Measurements from ENCODE around the gene KIF1A.
"Not testable (repeated sequence)": the region's sequence is repeated elsewhere in the genome, so short reads cannot be mapped to it uniquely, and the experiment has no call there.

Gene KIF1A

DNA sequence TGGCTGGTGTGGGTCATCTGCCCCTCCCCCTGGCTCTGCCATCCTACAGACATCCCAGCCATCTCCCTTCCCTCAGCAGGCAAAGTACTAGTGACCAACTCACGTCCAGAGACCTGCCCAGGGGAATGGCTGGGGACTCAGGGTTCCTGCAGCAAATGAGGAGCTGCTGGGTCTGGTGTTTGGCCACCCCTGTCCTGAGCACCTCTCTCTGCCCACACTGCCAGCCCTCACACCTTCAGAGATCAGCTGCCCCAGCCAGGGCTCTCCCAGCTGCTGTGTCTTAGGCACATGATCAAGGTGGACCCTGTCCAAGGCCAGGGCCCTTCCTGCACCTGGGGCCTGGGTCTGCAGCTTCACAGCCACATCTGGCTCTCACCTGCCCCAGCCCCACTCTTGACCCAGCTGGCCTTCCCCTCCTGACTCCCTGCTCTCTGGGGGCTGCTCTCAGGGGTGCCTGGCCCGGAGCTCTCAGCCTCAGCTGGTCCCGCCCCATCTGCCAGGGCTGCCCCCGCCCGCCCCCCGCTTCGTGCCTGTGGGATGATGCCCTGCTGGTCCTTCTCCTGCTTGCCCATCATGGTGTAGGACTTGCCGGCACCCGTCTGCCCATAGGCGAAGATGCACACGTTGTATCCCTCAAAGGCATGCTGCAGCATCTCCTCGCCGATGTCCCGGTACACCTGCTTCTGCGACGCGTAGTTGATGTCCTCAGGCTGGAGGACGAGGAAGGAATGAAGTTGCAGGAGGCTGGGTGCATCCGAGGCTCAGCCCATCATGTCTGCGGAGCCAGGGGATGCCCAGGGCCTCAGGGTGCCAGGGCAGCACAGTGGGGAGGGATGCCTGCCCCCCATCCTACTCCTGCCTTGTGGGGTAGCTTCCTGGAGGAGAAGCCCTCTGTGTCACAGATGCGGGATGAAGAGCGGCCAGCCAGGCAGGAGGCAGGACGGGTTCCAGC, 32.2 kb downstream of the KIF1A start:
- DNase-seq (ENCODE audit: low read depth in 2 of 3, low spot score in 1 of 3), result no peak

- no peak for DNase-seq (ENCODE audit: low read depth in 2 of 3, low spot score in 1 of 3)
Observed at GRCh38 chr2:240786871-240787311, 33.1 kb downstream of the KIF1A start.

GRCh38 chr2:240786355-240786841, 33.6 kb downstream of the KIF1A start:
- no peak for DNase-seq (ENCODE audit: low read depth in 2 of 3, low spot score in 1 of 3)

GRCh38 chr2:240785424-240786335, 34.3 kb downstream of the KIF1A start:
- DNase-seq (ENCODE audit: low read depth in 2 of 3, low spot score in 1 of 3), result no peak

GRCh38 chr2:240784629-240785423, 35.2 kb downstream of the KIF1A start:
- DNase-seq (ENCODE audit: low read depth in 2 of 3, low spot score in 1 of 3), result no peak

DNA sequence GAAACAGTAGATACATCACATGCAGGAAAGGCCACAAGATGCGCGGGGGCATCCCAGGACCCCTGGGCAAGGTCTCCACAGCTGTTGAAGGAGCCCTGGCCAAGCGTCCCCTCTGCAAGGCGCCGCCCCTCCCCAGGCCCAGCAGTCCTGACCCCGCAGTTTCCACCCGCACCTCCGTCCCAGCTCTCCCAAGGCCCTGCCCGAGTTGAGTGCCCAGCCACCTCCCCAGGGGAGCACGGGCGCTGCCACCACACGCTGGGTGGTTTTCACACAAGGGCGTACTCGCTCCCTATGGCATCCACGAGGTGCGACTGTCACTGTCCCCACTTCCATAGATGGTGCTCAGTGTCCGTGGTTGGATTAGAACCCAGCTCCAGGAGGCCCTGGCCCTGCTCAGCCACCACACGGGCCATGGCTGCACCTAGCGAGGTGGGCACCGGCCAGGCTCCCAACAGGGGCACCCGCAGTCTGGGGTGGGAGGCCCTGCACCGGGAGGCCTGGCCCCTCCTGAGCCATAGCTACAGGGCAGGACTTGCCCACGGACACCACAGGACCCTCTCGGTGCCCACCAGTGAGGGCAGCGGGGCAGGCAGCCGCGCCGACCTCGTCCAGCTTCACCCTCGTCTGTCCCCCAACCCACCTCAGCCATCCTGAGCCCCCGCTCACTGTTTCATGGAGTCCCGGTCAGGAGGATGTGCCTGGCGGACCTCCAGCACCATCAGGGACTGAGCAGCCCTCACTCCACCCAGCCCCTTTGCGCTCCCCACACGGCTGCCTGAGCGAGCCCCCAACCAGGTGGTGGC, 36.0 kb downstream of the KIF1A start:
- no peak for DNase-seq (ENCODE audit: low read depth in 2 of 3, low spot score in 1 of 3)

GRCh38 chr2:240782886-240783818, 36.9 kb downstream of the KIF1A start:
- no peak for DNase-seq (ENCODE audit: low read depth in 2 of 3, low spot score in 1 of 3)

GRCh38 chr2:240782221-240782885, 37.7 kb downstream of the KIF1A start:
- DNase-seq (ENCODE audit: low read depth in 2 of 3, low spot score in 1 of 3), result no peak

GRCh38 chr2:240781471-240782220, 38.4 kb downstream of the KIF1A start:
- DNase-seq (ENCODE audit: low read depth in 2 of 3, low spot score in 1 of 3), result no peak

DNA sequence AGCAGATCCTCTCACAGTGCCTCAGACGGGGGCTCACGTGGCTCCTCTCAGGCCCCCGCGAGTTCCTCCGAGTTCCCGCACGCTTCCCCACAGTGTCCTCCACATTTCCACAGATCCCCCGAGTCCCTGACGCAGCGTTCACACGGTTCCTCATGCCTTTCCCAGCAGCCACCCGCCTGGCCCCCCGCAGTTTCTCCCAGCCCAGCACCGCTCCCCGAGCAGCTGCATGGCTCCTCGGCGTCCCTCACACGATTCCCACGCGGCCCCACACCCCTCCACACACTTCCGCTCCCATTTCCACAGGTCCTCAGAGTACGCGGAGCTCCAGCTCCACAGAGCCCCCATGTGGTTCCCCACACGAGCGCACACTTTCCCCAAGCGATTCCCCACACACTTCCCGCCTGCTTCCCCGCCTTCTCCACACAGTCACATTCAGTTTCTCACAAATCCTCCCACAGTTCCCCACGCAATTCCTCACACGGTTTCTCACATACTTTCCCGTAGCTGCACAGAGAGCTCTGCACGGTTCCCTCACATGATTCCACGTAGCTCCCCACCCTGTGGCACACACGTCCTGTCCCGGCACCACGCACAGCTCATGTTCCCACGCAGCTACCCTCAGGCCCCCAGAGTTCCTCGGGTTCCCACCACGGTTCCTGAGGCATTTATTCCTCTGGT, 39.9 kb downstream of the KIF1A start:
- DNase-seq (ENCODE audit: low read depth in 2 of 3, low spot score in 1 of 3), result no peak

GRCh38 chr2:240779250-240779832, 40.7 kb downstream of the KIF1A start:
- not testable (repeated sequence) for DNase-seq (ENCODE audit: low read depth in 2 of 3, low spot score in 1 of 3)

GRCh38 chr2:240778426-240778825, 41.6 kb downstream of the KIF1A start:
- no peak for DNase-seq (ENCODE audit: low read depth in 2 of 3, low spot score in 1 of 3)

GRCh38 chr2:240777456-240778212, 42.4 kb downstream of the KIF1A start:
- no peak for DNase-seq (ENCODE audit: low read depth in 2 of 3, low spot score in 1 of 3)

DNA sequence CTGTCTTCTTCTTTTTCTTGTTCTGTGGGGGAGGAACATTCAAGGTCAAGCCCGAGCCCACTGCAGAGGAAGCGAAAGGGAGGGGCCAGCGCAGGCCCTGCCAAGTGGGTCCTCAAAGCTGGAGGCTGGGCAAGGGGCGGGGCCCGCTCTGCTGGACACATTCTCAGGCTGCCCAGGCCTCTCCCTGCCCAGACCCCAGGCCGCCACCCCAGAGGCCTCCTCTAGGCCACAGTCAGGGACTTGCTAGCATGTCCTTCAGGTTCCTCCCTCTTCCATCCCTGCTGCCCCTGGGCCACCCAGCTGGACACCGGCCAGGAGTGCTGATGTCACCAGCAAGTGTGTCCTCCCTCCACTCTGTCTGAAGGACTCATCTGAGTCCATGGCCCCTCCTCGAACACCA, 44.1 kb downstream of the KIF1A start:
- no peak for DNase-seq (ENCODE audit: low read depth in 2 of 3, low spot score in 1 of 3)

DNA sequence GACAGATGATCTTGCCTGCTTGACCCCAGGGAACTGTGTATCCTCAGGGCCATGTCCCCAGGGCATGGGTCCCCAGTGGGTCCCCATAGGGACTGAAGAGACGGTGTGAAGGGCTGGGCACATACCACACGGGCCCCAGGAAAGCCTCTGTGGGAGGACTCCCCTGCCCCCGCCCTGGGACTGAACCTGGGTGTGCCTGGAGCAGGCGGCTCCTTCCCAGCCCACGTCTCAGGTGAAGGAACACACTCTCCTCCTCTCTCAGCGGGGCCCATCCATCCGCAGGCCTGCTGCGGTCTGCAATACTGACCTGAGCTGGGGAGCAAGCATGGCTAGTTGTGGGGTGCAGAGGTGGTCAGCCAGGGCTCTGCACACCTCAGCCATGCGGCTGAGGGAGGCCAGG, 45.2 kb downstream of the KIF1A start:
- DNase-seq (ENCODE audit: low read depth in 2 of 3, low spot score in 1 of 3), result no peak

DNA sequence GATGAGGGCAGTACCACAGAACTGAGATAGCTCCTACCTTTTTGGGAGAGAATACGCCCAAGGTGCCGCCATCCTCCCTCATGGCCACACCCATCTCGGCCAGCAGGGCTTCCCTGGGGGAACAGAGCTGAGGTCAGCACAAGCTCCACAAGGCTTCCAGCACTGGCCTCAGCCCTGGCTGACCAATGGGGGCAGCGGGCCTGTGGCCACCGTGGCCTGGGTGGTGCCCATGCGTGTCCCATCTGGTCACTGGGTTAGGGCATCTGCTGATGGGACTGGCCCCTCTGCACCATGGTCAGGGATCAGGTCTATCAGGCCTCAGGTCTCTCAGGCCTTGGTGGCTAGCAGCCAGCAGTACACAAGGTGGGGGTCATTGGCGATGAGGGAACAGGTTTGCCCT, 50.9 kb downstream of the KIF1A start:
- DNase-seq (ENCODE audit: low read depth in 2 of 3, low spot score in 1 of 3), result no peak
